ENCODE data around the gene PHLPP1. TPM values are rescaled to one million over a fixed set of nuclear protein-coding genes. Genes with fewer than 3 reads are reported as not detected.

PHLPP1 gene
- total and polyA plus RNA-seq, 2 experiments from 2014 or later: 15.7 to 73.6 TPM

DNA sequence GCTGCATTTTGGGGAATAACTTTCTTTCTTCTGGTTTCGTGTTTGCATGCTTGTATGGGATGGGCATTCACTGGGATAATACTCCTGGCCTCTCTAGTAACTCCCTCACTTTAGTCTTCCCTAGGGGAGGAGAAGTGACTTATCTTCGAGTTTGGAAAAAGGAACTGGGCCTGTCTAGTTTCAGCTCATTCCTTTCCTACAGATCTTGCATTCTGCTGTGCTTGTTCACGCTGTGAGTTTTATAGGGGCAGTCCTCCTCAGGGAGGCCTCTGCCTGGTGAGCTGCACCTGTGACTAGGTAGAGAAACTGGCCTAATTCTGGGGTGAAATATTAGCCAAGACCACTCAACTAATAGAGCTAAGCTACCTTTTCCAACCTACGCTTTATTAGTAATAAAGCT is 50.9 kb downstream of the PHLPP1 start:
- no peaks in the 10 kb centered on the region; the same call in 2 of the 3 replicates for H3K9me3 Mint-ChIP-seq
- H3K9me2 ChIP-seq (ENCODE audit: insufficient read depth): no peaks in the 10 kb centered on the region
- TF ChIP-seq, protein P1, sequence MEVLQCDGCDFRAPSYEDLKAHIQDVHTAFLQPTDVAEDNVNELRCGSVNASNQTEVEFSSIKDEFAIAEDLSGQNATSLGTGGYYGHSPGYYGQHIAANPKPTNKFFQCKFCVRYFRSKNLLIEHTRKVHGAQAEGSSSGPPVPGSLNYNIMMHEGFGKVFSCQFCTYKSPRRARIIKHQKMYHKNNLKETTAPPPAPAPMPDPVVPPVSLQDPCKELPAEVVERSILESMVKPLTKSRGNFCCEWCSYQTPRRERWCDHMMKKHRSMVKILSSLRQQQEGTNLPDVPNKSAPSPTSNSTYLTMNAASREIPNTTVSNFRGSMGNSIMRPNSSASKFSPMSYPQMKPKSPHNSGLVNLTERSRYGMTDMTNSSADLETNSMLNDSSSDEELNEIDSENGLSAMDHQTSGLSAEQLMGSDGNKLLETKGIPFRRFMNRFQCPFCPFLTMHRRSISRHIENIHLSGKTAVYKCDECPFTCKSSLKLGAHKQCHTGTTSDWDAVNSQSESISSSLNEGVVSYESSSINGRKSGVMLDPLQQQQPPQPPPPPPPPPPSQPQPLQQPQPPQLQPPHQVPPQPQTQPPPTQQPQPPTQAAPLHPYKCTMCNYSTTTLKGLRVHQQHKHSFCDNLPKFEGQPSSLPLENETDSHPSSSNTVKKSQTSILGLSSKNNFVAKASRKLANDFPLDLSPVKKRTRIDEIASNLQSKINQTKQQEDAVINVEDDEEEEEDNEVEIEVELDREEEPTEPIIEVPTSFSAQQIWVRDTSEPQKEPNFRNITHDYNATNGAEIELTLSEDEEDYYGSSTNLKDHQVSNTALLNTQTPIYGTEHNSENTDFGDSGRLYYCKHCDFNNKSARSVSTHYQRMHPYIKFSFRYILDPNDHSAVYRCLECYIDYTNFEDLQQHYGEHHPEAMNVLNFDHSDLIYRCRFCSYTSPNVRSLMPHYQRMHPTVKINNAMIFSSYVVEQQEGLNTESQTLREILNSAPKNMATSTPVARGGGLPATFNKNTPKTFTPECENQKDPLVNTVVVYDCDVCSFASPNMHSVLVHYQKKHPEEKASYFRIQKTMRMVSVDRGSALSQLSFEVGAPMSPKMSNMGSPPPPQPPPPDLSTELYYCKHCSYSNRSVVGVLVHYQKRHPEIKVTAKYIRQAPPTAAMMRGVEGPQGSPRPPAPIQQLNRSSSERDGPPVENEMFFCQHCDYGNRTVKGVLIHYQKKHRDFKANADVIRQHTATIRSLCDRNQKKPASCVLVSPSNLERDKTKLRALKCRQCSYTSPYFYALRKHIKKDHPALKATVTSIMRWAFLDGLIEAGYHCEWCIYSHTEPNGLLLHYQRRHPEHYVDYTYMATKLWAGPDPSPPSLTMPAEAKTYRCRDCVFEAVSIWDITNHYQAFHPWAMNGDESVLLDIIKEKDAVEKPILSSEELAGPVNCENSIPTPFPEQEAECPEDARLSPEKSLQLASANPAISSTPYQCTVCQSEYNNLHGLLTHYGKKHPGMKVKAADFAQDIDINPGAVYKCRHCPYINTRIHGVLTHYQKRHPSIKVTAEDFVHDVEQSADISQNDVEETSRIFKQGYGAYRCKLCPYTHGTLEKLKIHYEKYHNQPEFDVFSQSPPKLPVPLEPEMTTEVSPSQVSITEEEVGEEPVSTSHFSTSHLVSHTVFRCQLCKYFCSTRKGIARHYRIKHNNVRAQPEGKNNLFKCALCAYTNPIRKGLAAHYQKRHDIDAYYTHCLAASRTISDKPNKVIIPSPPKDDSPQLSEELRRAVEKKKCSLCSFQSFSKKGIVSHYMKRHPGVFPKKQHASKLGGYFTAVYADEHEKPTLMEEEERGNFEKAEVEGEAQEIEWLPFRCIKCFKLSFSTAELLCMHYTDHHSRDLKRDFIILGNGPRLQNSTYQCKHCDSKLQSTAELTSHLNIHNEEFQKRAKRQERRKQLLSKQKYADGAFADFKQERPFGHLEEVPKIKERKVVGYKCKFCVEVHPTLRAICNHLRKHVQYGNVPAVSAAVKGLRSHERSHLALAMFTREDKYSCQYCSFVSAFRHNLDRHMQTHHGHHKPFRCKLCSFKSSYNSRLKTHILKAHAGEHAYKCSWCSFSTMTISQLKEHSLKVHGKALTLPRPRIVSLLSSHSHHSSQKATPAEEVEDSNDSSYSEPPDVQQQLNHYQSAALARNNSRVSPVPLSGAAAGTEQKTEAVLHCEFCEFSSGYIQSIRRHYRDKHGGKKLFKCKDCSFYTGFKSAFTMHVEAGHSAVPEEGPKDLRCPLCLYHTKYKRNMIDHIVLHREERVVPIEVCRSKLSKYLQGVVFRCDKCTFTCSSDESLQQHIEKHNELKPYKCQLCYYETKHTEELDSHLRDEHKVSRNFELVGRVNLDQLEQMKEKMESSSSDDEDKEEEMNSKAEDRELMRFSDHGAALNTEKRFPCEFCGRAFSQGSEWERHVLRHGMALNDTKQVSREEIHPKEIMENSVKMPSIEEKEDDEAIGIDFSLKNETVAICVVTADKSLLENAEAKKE (CRISPR knock-in tag; IDR thresholded peaks at IDR 0.05): no peak
- TF ChIP-seq ZNF114 (CRISPR knock-in tag; IDR thresholded peaks at IDR 0.05) (no peak), STAT1 (IDR thresholded peaks at IDR 0.05; ENCODE audit: unreplicated experiment) (no peak), CREB1 (CRISPR knock-in tag; IDR thresholded peaks at IDR 0.05; ENCODE audit: low read depth) (no peak), ZNF331 (CRISPR knock-in tag; IDR thresholded peaks at IDR 0.05; ENCODE audit: low read depth) (no peak), JUNB (IDR thresholded peaks at IDR 0.05; ENCODE audit: unreplicated experiment) (no peak), EZH2 (IDR thresholded peaks at IDR 0.05; ENCODE audit: low read depth, unreplicated experiment) (no peak), POLR2AphosphoS5 (IDR thresholded peaks at IDR 0.05; ENCODE audit: low read depth) (no peak), NANOG (IDR thresholded peaks at IDR 0.05; ENCODE audit: borderline replicate concordance) (no peak), EZH2phosphoT487 (IDR thresholded peaks at IDR 0.05; ENCODE audit: unreplicated experiment) (no peak)
- TF ChIP-seq, protein P2, sequence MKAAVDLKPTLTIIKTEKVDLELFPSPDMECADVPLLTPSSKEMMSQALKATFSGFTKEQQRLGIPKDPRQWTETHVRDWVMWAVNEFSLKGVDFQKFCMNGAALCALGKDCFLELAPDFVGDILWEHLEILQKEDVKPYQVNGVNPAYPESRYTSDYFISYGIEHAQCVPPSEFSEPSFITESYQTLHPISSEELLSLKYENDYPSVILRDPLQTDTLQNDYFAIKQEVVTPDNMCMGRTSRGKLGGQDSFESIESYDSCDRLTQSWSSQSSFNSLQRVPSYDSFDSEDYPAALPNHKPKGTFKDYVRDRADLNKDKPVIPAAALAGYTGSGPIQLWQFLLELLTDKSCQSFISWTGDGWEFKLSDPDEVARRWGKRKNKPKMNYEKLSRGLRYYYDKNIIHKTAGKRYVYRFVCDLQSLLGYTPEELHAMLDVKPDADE (IDR thresholded peaks at IDR 0.05): no peak
- TF ChIP-seq, protein P3, sequence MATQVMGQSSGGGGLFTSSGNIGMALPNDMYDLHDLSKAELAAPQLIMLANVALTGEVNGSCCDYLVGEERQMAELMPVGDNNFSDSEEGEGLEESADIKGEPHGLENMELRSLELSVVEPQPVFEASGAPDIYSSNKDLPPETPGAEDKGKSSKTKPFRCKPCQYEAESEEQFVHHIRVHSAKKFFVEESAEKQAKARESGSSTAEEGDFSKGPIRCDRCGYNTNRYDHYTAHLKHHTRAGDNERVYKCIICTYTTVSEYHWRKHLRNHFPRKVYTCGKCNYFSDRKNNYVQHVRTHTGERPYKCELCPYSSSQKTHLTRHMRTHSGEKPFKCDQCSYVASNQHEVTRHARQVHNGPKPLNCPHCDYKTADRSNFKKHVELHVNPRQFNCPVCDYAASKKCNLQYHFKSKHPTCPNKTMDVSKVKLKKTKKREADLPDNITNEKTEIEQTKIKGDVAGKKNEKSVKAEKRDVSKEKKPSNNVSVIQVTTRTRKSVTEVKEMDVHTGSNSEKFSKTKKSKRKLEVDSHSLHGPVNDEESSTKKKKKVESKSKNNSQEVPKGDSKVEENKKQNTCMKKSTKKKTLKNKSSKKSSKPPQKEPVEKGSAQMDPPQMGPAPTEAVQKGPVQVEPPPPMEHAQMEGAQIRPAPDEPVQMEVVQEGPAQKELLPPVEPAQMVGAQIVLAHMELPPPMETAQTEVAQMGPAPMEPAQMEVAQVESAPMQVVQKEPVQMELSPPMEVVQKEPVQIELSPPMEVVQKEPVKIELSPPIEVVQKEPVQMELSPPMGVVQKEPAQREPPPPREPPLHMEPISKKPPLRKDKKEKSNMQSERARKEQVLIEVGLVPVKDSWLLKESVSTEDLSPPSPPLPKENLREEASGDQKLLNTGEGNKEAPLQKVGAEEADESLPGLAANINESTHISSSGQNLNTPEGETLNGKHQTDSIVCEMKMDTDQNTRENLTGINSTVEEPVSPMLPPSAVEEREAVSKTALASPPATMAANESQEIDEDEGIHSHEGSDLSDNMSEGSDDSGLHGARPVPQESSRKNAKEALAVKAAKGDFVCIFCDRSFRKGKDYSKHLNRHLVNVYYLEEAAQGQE (IDR thresholded peaks at IDR 0.05; ENCODE audit: unreplicated experiment): no peak
- TF ChIP-seq, protein P4, sequence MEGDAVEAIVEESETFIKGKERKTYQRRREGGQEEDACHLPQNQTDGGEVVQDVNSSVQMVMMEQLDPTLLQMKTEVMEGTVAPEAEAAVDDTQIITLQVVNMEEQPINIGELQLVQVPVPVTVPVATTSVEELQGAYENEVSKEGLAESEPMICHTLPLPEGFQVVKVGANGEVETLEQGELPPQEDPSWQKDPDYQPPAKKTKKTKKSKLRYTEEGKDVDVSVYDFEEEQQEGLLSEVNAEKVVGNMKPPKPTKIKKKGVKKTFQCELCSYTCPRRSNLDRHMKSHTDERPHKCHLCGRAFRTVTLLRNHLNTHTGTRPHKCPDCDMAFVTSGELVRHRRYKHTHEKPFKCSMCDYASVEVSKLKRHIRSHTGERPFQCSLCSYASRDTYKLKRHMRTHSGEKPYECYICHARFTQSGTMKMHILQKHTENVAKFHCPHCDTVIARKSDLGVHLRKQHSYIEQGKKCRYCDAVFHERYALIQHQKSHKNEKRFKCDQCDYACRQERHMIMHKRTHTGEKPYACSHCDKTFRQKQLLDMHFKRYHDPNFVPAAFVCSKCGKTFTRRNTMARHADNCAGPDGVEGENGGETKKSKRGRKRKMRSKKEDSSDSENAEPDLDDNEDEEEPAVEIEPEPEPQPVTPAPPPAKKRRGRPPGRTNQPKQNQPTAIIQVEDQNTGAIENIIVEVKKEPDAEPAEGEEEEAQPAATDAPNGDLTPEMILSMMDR (conservative IDR thresholded peaks at IDR 0.05; ENCODE audit: low read depth in 2 of 2): no peak
- H3K4me3 ChIP-seq: no peak overlapping the region
- H3K36me3 ChIP-seq (ENCODE audit: insufficient read depth): no peaks in the 10 kb centered on the region
- H2AFZ ChIP-seq: no peak overlapping the region
- no peaks in the 10 kb centered on the region for H3K27me3 ChIP-seq (ENCODE audit: insufficient read depth)
- no peak overlapping the region for H3K4me3 Mint-ChIP-seq
- peak; percentile 36 for DNase-seq (ENCODE audit: low spot score)
- peak overlapping the region; percentile 72; the same call in 1 of the 2 replicates for H3K27ac ChIP-seq (ENCODE audit: low read depth)
- H3K4me2 ChIP-seq: peak overlapping the region; percentile 45
- H3K36me3 Mint-ChIP-seq (ENCODE audit: low read depth): peaks cover 12% of the 10 kb centered on the region
- H3K4me1 ChIP-seq (ENCODE audit: insufficient read depth): peaks cover 53% of the 10 kb centered on the region
- no peaks in the 10 kb centered on the region for H3F3A ChIP-seq (replicated peaks; ENCODE audit: low read depth)
- peaks cover 4% of the 10 kb centered on the region for H3K27me3 Mint-ChIP-seq (ENCODE audit: insufficient read depth, low read depth, poor library complexity)
- peaks cover 57% of the 10 kb centered on the region for H3K4me1 Mint-ChIP-seq
- H3K27ac Mint-ChIP-seq: peak overlapping the region; percentile 86
- no peaks in the 10 kb centered on the region; the same call in none of the 2 replicates for H4K20me1 ChIP-seq (replicated peaks; ENCODE audit: insufficient read depth)
- H3K79me2 ChIP-seq (replicated peaks; ENCODE audit: insufficient read depth): peaks cover 99% of the 10 kb centered on the region
- peak; percentile 75 for ATAC-seq
